ENCODE measurements around the gene CEP295NL.

DNA sequence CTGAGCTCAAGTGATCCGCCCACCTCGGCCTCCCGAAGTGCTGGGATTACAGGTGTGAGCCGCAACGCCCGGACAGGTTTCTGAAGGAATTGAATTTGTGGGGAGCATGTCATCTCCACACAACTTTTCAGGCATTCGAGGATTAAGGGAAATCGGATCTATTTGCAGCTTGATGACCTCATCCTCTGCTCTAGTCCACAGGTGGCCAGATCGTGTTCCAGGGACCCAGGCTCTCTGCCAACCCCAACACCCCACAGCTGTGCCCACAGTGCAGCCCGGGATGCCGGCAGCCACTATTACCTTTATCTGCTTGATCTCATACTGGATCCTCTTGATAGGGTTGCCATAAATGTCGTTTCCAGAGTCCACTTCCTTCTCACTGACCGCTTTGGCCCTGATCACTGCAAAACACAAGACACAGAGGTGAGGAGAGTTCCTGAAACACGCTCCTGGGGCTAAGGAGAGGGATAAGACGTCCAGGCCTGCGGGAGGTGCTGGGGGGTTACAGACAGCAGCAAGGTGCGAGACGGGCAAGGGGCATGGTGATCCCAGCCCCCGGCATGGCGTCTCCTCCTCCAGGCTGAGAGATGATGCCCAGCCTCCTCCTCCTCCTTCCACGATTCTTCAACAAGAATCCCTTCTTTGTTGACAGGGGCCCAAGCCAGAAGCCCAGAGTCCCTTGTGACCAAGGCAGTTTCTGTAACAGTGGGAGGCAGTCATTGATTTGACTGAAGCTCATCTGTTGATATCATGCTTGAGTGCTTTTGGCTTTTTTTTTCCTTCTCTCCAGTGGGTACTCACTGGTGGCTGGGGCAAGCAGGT, 29.3 kb downstream of the CEP295NL start:
- TF ChIP-seq, protein P1, sequence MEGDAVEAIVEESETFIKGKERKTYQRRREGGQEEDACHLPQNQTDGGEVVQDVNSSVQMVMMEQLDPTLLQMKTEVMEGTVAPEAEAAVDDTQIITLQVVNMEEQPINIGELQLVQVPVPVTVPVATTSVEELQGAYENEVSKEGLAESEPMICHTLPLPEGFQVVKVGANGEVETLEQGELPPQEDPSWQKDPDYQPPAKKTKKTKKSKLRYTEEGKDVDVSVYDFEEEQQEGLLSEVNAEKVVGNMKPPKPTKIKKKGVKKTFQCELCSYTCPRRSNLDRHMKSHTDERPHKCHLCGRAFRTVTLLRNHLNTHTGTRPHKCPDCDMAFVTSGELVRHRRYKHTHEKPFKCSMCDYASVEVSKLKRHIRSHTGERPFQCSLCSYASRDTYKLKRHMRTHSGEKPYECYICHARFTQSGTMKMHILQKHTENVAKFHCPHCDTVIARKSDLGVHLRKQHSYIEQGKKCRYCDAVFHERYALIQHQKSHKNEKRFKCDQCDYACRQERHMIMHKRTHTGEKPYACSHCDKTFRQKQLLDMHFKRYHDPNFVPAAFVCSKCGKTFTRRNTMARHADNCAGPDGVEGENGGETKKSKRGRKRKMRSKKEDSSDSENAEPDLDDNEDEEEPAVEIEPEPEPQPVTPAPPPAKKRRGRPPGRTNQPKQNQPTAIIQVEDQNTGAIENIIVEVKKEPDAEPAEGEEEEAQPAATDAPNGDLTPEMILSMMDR (IDR thresholded peaks at IDR 0.05) = no peak
- TF ChIP-seq POLR2A (IDR thresholded peaks at IDR 0.05; ENCODE audit: low read depth) (no peak), POLR2AphosphoS5 (IDR thresholded peaks at IDR 0.05) (peak in 1 of 2 donors; percentile 33)

All from esophagus muscularis mucosa (tissue), 3 donors.